Measurements from ENCODE around the gene SPACA6.
A peak's percentile ranks its signal among the peaks of the same experiment; 100 is the strongest.

The SPACA6 gene

GRCh38 chr19:51711702-51712101, 18.6 kb downstream of the SPACA6 start:
- Histone ChIP-seq H3K27me3 (replicated peaks; ENCODE audit: control insufficient read depth, insufficient read depth, low read length) (no peaks in the 10 kb centered on the region), H3K4me3 (replicated peaks; ENCODE audit: low read depth, low read length) (no peak overlapping the region), H3K36me3 (ENCODE audit: control insufficient read depth, insufficient read depth, low read length) (no peaks in the 10 kb centered on the region)
- no peak for DNase-seq (ENCODE audit: extremely low read depth, insufficient read length)
- no peak for TF ChIP-seq CTCF (IDR thresholded peaks at IDR 0.05; ENCODE audit: insufficient read depth, low read length, poor library complexity, severe bottlenecking)

GRCh38 chr19:51712461-51713081, 19.4 kb downstream of the SPACA6 start:
- no peaks in the 10 kb centered on the region for H3K36me3 ChIP-seq (ENCODE audit: control insufficient read depth, insufficient read depth, low read length)
- no peaks in the 10 kb centered on the region for H3K27me3 ChIP-seq (replicated peaks; ENCODE audit: control insufficient read depth, insufficient read depth, low read length)
- DNase-seq (ENCODE audit: extremely low read depth, insufficient read length): no peak
- peak; percentile 55 for TF ChIP-seq CTCF (IDR thresholded peaks at IDR 0.05; ENCODE audit: insufficient read depth, low read length, poor library complexity, severe bottlenecking)
- no peak overlapping the region for H3K4me3 ChIP-seq (replicated peaks; ENCODE audit: low read depth, low read length)

- Histone ChIP-seq H3K27me3 (replicated peaks; ENCODE audit: control insufficient read depth, insufficient read depth, low read length) (no peaks in the 10 kb centered on the region), H3K36me3 (ENCODE audit: control insufficient read depth, insufficient read depth, low read length) (no peaks in the 10 kb centered on the region), H3K4me3 (replicated peaks; ENCODE audit: low read depth, low read length) (no peak overlapping the region)
- DNase-seq (ENCODE audit: extremely low read depth, insufficient read length): no peak
- no peak for TF ChIP-seq CTCF (IDR thresholded peaks at IDR 0.05; ENCODE audit: insufficient read depth, low read length, poor library complexity, severe bottlenecking)
These were observed 20.5 kb downstream of the SPACA6 start for GRCh38 chr19:51713319-51714285.

- H3K27me3 ChIP-seq (replicated peaks; ENCODE audit: control insufficient read depth, insufficient read depth, low read length): no peaks in the 10 kb centered on the region
- H3K36me3 ChIP-seq (ENCODE audit: control insufficient read depth, insufficient read depth, low read length): no peaks in the 10 kb centered on the region
- no peak for DNase-seq (ENCODE audit: extremely low read depth, insufficient read length)
- TF ChIP-seq CTCF (IDR thresholded peaks at IDR 0.05; ENCODE audit: insufficient read depth, low read length, poor library complexity, severe bottlenecking): no peak
- no peak overlapping the region for H3K4me3 ChIP-seq (replicated peaks; ENCODE audit: low read depth, low read length)
These were observed 21.7 kb downstream of the SPACA6 start for GRCh38 chr19:51714848-51715247.

GRCh38 chr19:51715850-51716249, 22.7 kb downstream of the SPACA6 start:
- Histone ChIP-seq H3K4me3 (replicated peaks; ENCODE audit: low read depth, low read length) (no peak overlapping the region), H3K36me3 (ENCODE audit: control insufficient read depth, insufficient read depth, low read length) (no peaks in the 10 kb centered on the region), H3K27me3 (replicated peaks; ENCODE audit: control insufficient read depth, insufficient read depth, low read length) (no peaks in the 10 kb centered on the region)
- TF ChIP-seq CTCF (IDR thresholded peaks at IDR 0.05; ENCODE audit: insufficient read depth, low read length, poor library complexity, severe bottlenecking): no peak
- DNase-seq (ENCODE audit: extremely low read depth, insufficient read length): no peak

Measured in GM06990 (cell line).